Lower lobe of right lung (tissue), 2 donors: ENCODE measurements around the gene MYO5B. TPM values are rescaled to one million over a fixed set of nuclear protein-coding genes. Genes with fewer than 3 reads are reported as not detected.
A peak's percentile ranks its signal among the peaks of the same experiment; 100 is the strongest.

Experiments
- ATAC-seq, 2 donors: fragments of 200-7000 bp; cut with Tn5 transposase; one replicate each; pipeline ENCODE4 v1.9.1; 2020 to 2022; ENCODE audit warnings: mild to moderate bottlenecking in 2 of 2, moderate library complexity in 2 of 2
- DNase-seq: peaks from one replicate; pipeline ENCODE4 v3.0.0-alpha.2; 2020
- H3K27ac ChIP-seq: fragments of 200-600 bp; one replicate; pipeline ENCODE4 v1.8.0; 2022
- H3K27me3 ChIP-seq: fragments of 200-600 bp; one replicate; pipeline ENCODE4 v1.8.0; 2022; ENCODE audit warnings: low read depth
- H3K36me3 ChIP-seq: fragments of 200-600 bp; one replicate; pipeline ENCODE4 v1.8.0; 2022; ENCODE audit warnings: mild to moderate bottlenecking
- H3K4me1 ChIP-seq: fragments of 200-600 bp; one replicate; pipeline ENCODE4 v1.8.0; 2022
- H3K4me3 ChIP-seq: fragments of 200-600 bp; one replicate; pipeline ENCODE4 v1.8.0; 2022; ENCODE audit warnings: mild to moderate bottlenecking
- H3K9me3 ChIP-seq: fragments of 200-600 bp; one replicate; pipeline ENCODE4 v1.8.0; 2022
- CTCF ChIP-seq: fragments of 200-600 bp; IDR thresholded peaks from one replicate; pipeline ENCODE4 v1.8.0; 2022; ENCODE audit warnings: antibody characterized with exemption, mild to moderate bottlenecking
- intact Hi-C: fragments of 100-400 bp; cut with DNase I; formaldehyde crosslinking; loops from one replicate; pipeline ENCODE4 v1.11.0; 2022
- total RNA-seq: library from RNA; stranded (reverse); fragmentation: NEBNext Ultra II Directional; extraction: Animal tissue kit (Norgen Biotek cat#: 25700); gene quantifications from one replicate; pipeline ENCODE4 v1.2.1, GENCODE V29; 2021
- donor health status: DM: no; HTN: yes; CAD: no; lungs with severe emphysema.

Gene MYO5B
- total RNA-seq, 1 donor from 2014 or later: 23.3 TPM

- H3K27ac ChIP-seq: no peak overlapping the region
- intact Hi-C loops: loop anchor here (5.0 kb wide), 1 partner anchor 139 kb away; no protein-coding TSS in a partner anchor
- no peak overlapping the region for H3K4me3 ChIP-seq
- H3K27me3 ChIP-seq: peaks cover 10% of the 10 kb centered on the region
- no peaks in the 10 kb centered on the region for H3K36me3 ChIP-seq
- H3K9me3 ChIP-seq: peaks cover 4% of the 10 kb centered on the region
- DNase-seq (no peak), ATAC-seq (peak; percentile 73 to 74)
- TF ChIP-seq CTCF: peak; percentile 39
- H3K4me1 ChIP-seq: no peaks in the 10 kb centered on the region
Measured at GRCh38 chr18:50218432-50219197, 23.7 kb upstream of the MYO5B start.

GRCh38 chr18:50209311-50209710, 14.4 kb upstream of the MYO5B start:
- Histone ChIP-seq H3K4me1 (peaks cover 1% of the 10 kb centered on the region), H3K27me3 (peaks cover 32% of the 10 kb centered on the region), H3K9me3 (no peaks in the 10 kb centered on the region), H3K4me3 (no peak overlapping the region), H3K27ac (no peak overlapping the region), H3K36me3 (no peaks in the 10 kb centered on the region)
- DNase-seq (no peak), ATAC-seq (no peak)
- no peak for TF ChIP-seq CTCF
- intact Hi-C loops: no loop called here

GRCh38 chr18:50207722-50208121, 12.8 kb upstream of the MYO5B start:
- H3K27me3 ChIP-seq: peaks cover 27% of the 10 kb centered on the region
- peaks cover 12% of the 10 kb centered on the region for H3K4me1 ChIP-seq
- intact Hi-C loops: no loop called here
- no peaks in the 10 kb centered on the region for H3K36me3 ChIP-seq
- H3K4me3 ChIP-seq: no peak overlapping the region
- ATAC-seq (no peak), DNase-seq (no peak)
- no peaks in the 10 kb centered on the region for H3K9me3 ChIP-seq
- no peak for TF ChIP-seq CTCF
- H3K27ac ChIP-seq: no peak overlapping the region

GRCh38 chr18:50203801-50204604, 9.1 kb upstream of the MYO5B start:
- no peak overlapping the region for H3K4me3 ChIP-seq
- H3K9me3 ChIP-seq: no peaks in the 10 kb centered on the region
- no peak overlapping the region for H3K27ac ChIP-seq
- peak; percentile 51 for DNase-seq
- no peaks in the 10 kb centered on the region for H3K36me3 ChIP-seq
- peak; percentile 59 to 75 for ATAC-seq
- intact Hi-C loops: no loop called here
- peak; percentile 55 for TF ChIP-seq CTCF
- peaks cover 17% of the 10 kb centered on the region for H3K27me3 ChIP-seq
- H3K4me1 ChIP-seq: peaks cover 21% of the 10 kb centered on the region

GRCh38 chr18:50201476-50202018, 6.6 kb upstream of the MYO5B start:
- Histone ChIP-seq H3K4me3 (no peak overlapping the region), H3K27ac (no peak overlapping the region), H3K27me3 (peaks cover 16% of the 10 kb centered on the region), H3K4me1 (peaks cover 21% of the 10 kb centered on the region), H3K36me3 (no peaks in the 10 kb centered on the region), H3K9me3 (no peaks in the 10 kb centered on the region)
- intact Hi-C loops: no loop called here
- no peak for TF ChIP-seq CTCF
- ATAC-seq (peak; percentile 23 to 53), DNase-seq (no peak)
